ENCODE measurements around the gene MYLK3. TPM values are rescaled to one million over a fixed set of nuclear protein-coding genes. Genes with fewer than 3 reads are reported as not detected.

The MYLK3 gene
- total RNA-seq, 1 donor from 2014 or later = 3.0 TPM

GRCh38 chr16:46727184-46727583, 21.0 kb downstream of the MYLK3 start:
- DNase-seq = no peak

GRCh38 chr16:46721885-46722284, 26.3 kb downstream of the MYLK3 start:
- DNase-seq = no peak

GRCh38 chr16:46720619-46721018, 27.5 kb downstream of the MYLK3 start:
- DNase-seq = no peak

GRCh38 chr16:46719528-46719927, 28.6 kb downstream of the MYLK3 start:
- DNase-seq = no peak

GRCh38 chr16:46718214-46718613, 29.9 kb downstream of the MYLK3 start:
- DNase-seq = no peak

GRCh38 chr16:46717692-46718091, 30.5 kb downstream of the MYLK3 start:
- no peak for DNase-seq

- no peak for DNase-seq
These were observed 32.3 kb downstream of the MYLK3 start for GRCh38 chr16:46715769-46716305.

GRCh38 chr16:46714797-46715591, 33.1 kb downstream of the MYLK3 start:
- DNase-seq = no peak

- no peak for DNase-seq
These were observed 34.5 kb downstream of the MYLK3 start for GRCh38 chr16:46713634-46714033.

- no peak for DNase-seq
These were observed 35.2 kb downstream of the MYLK3 start for GRCh38 chr16:46712911-46713310.

GRCh38 chr16:46711106-46712058, 36.8 kb downstream of the MYLK3 start:
- no peak for DNase-seq

- no peak for DNase-seq
These were observed 38.6 kb downstream of the MYLK3 start for GRCh38 chr16:46709469-46710005.

GRCh38 chr16:46706642-46707041, 41.5 kb downstream of the MYLK3 start:
- no peak for DNase-seq

- no peak for DNase-seq
These were observed 46.1 kb downstream of the MYLK3 start for GRCh38 chr16:46702030-46702429.

GRCh38 chr16:46701615-46702014, 46.5 kb downstream of the MYLK3 start:
- no peak for DNase-seq

- no peak for DNase-seq
These were observed 48.1 kb downstream of the MYLK3 start for GRCh38 chr16:46700048-46700447.

- DNase-seq = no peak
These were observed 51.2 kb downstream of the MYLK3 start for GRCh38 chr16:46696957-46697356.

GRCh38 chr16:46695937-46696336, 52.2 kb downstream of the MYLK3 start:
- no peak for DNase-seq

- no peak for DNase-seq
These were observed 54.5 kb downstream of the MYLK3 start for GRCh38 chr16:46693598-46693997.

- no peak for DNase-seq
These were observed 56.4 kb downstream of the MYLK3 start for GRCh38 chr16:46691726-46692125.

GRCh38 chr16:46690281-46691178, 57.6 kb downstream of the MYLK3 start:
- no peak for DNase-seq

Data from skin of body (tissue), 2 donors.